MM.1S (cell line): ENCODE data around the gene RSU1.

Source experiments
- CTCF ChIP-seq: fragments of 300-600 bp; sonication (generic); IDR thresholded peaks from 2 replicates; pipeline ENCODE4 v1.5.1; 2016; ENCODE audit warnings: antibody characterized with exemption, low read length, mixed read lengths
- EZH2 ChIP-seq: fragments of 300-600 bp; sonication (generic); optimal IDR thresholded peaks from 2 replicates; pipeline ENCODE3; 2017; ENCODE audit warnings: low read depth, mild to moderate bottlenecking, antibody characterized with exemption, low read length, mixed read lengths
- EZH2phosphoT487 ChIP-seq: fragments of 300-600 bp; sonication (generic); IDR thresholded peaks from 2 replicates; pipeline ENCODE4 v1.6.1; 2018; ENCODE audit warnings: antibody characterized with exemption, low read length

DNA sequence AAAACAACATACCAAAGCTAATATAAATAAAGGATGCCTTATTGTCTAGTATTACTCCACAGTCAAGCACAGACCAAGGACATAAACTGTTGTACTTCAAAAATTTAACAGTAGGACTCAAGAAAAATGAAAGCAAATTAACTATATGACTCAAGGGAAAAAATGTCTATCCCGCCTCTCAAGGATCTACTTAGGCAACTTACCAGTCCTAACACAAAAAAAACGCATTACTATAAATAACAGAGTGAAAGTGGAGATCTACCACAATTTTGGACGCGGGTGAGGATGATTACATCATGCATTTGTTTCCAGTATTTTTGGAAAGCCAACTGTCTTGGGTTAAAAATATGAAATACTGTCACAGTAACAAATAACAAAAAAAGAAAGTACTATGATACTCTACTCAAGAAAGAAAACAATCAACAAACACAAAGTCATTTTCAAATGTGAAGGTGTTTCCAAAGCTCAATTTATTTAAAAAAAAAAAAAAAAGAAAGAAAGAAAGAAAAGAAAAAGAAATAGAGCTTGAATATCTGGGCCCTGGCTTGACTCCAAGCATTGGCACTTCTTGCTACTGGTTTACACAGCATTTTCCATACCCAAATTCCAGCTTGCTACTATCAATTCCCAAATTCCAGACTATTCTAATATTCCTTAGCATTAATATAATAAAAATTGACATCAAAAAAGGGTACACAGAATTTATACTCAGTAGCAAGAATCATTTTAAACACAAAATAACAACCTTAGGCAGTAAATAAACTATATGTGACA, 99.4 kb downstream of the RSU1 start:
- TF ChIP-seq CTCF (no peak), EZH2 (no peak), EZH2phosphoT487 (no peak)
